Measurements from ENCODE around the gene SUPT5H. TPM values are rescaled to one million over a fixed set of nuclear protein-coding genes. Genes with fewer than 3 reads are reported as not detected.

Gene SUPT5H
- total and polyA plus RNA-seq, 2 of the 13 experiments (the other 11 are each of a cell fraction or from before 2014, with no cell fraction given) = 48.2 to 51.7 TPM

- TF ChIP-seq DNMT3B (CRISPR knock-in tag; conservative IDR thresholded peaks at IDR 0.05) (no peak), ISX (CRISPR knock-in tag; conservative IDR thresholded peaks at IDR 0.05) (no peak), HMGXB3 (CRISPR knock-in tag; IDR thresholded peaks at IDR 0.05; ENCODE audit: borderline replicate concordance) (no peak), KLF15 (CRISPR knock-in tag; IDR thresholded peaks at IDR 0.05; ENCODE audit: borderline replicate concordance) (no peak), MAFK (conservative IDR thresholded peaks at IDR 0.05 in 1 of 2, IDR thresholded peaks at IDR 0.05 in 1 of 2; ENCODE audit: low read length in 2 of 2) (peak in 1 of 2 experiments; percentile 41; a peak in 1 of 4 replicates), TBP (CRISPR knock-in tag; IDR thresholded peaks at IDR 0.05) (no peak), DZIP1 (CRISPR knock-in tag; IDR thresholded peaks at IDR 0.05) (no peak), GATA4 (IDR thresholded peaks at IDR 0.05; ENCODE audit: borderline replicate concordance, low read depth) (peak; percentile 79; the same call in 1 of the 2 replicates), ZBTB10 (CRISPR knock-in tag; IDR thresholded peaks at IDR 0.05; ENCODE audit: borderline replicate concordance) (peak; percentile 56; the same call in 1 of the 2 replicates), ZC3H4 (CRISPR knock-in tag; IDR thresholded peaks at IDR 0.05; ENCODE audit: borderline replicate concordance) (no peak), ZNF777 (CRISPR knock-in tag; IDR thresholded peaks at IDR 0.05) (0 out of 2 replicates have a peak, but pooled peaks have one; percentile 38), ZKSCAN1 (IDR thresholded peaks at IDR 0.05; ENCODE audit: low read length) (no peak), JUND (CRISPR knock-in tag; IDR thresholded peaks at IDR 0.05) (peak; percentile 35; the same call in 1 of the 2 replicates), HOXA5 (CRISPR knock-in tag; IDR thresholded peaks at IDR 0.05) (0 out of 2 replicates have a peak, but pooled peaks have one; percentile 22)
Measured at GRCh38 chr19:39401070-39401548, 44.3 kb upstream of the SUPT5H start (continued).
